Thyroid gland (tissue), 4 donors: ENCODE measurements around the gene CACNA1I. TPM values are rescaled to one million over a fixed set of nuclear protein-coding genes. Genes with fewer than 3 reads are reported as not detected.
"Not testable (repeated sequence)": the region's sequence is repeated elsewhere in the genome, so short reads cannot be mapped to it uniquely, and the experiment has no call there.

ENCODE experiments used
- DNase-seq, 2 donors: peaks; one replicate each; pipeline ENCODE4 v3.0.0-alpha.2; 2019
- H3K27ac ChIP-seq, 3 donors: fragments of 200-600 bp; sonication (generic); 1 replicate in 2 of 3; 2 replicates in 1 of 3; pipeline ENCODE4 v1.5.1; 2016 to 2019; ENCODE audit warnings: mild to moderate bottlenecking in 1 of 3, moderate library complexity in 1 of 3
- H3K27me3 ChIP-seq: fragments of 200-600 bp; sonication (generic); one replicate; pipeline ENCODE4 v1.5.1; 2019
- H3K36me3 ChIP-seq, 2 donors: fragments of 200-600 bp; sonication (generic); one replicate each; pipeline ENCODE4 v1.5.1; 2016 to 2019
- H3K4me1 ChIP-seq, 2 donors: fragments of 200-600 bp; sonication (generic); one replicate each; pipeline ENCODE4 v1.5.1; 2017 to 2019
- H3K4me3 ChIP-seq, 3 donors: fragments of 200-600 bp; sonication (generic); replicated peaks in 1 of 3; 1 replicate in 2 of 3; 2 replicates in 1 of 3; pipeline ENCODE4 v1.5.1; 2016; ENCODE audit warnings: mild to moderate bottlenecking in 1 of 3
- H3K9me3 ChIP-seq: fragments of 200-600 bp; sonication (generic); one replicate; pipeline ENCODE4 v1.5.1; 2017
- POLR2A ChIP-seq, 2 donors: fragments of 450-650 bp; IDR thresholded peaks; one replicate each; pipeline ENCODE4 v1.6.1; 2017; ENCODE audit warnings: antibody characterized with exemption in 2 of 2, mild to moderate bottlenecking in 2 of 2, moderate library complexity in 1 of 2
- WGBS, 2 donors: methylation state at CpG; one replicate each; pipeline ENCODE4 v1.1.5; 2017; 5-methylcytosine and 5-hydroxymethylcytosine counted together
- intact Hi-C: fragments of 100-400 bp; cut with DNase I; formaldehyde crosslinking; loops from one replicate; pipeline ENCODE4 v1.15.1; 2023
- total RNA-seq, 4 donors: library from RNA; depleted of rRNA; stranded (reverse); fragments of >200 nt; gene quantifications; one replicate each; pipeline ENCODE4 v1.2.3, GENCODE V29; 2016
- TF ChIP-seq, protein P1 (sequence below), 6 experiments: fragments of 200-600 bp in 3 of 6; fragments of 450-650 bp in 3 of 6; sonication (generic) in 3 of 6; IDR thresholded peaks; one replicate each; pipeline ENCODE4 v1.5.1; 2016 to 2019; ENCODE audit warnings: antibody characterized with exemption in 6 of 6, mild to moderate bottlenecking in 2 of 6, inconsistent platforms in 1 of 6, moderate library complexity in 1 of 6

CACNA1I gene
- total RNA-seq, 4 donors from 2014 or later = 3.7 to 10.7 (median 6.4) TPM

DNA sequence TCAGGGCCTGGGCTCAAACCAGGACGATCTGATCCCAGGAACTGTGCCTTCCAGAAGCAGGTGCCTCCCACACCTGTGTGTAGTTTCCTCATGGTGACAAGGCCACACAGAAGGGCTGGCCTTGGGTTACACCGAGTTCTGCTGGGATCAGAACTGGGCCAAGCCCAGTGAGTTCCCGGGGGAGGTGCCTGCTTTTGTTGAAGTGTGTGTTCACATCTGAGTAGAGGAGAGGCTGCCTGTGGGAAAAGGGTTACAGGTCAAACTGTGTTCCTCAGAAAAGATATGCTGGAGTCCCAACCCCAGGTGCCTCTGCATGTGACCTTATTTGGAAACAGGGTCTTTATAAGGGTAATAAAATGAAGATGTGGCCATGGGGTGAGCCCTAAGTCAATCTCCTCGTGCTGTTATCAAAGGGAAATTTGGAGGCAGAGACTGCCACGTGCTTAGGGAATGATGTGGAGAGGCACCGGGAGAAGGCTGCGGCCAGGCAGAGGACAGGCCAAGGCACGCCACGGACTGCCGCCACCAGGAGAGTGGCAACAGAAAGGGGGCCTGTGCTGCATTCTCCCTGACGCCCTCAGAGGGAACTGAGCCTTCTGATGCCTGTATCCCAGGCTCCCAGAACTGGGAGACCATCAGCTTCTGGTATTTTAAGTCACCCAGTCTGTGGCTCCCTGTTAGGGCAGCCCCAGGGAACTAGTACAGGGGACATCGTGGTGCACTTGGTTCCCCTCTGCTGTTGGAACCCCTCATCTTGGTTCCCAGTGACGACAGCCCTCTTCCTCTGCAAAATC lies 158.8 kb downstream of the CACNA1I start:
- H3K4me3 ChIP-seq = no peak overlapping the region
- H3K27me3 ChIP-seq = no peaks in the 10 kb centered on the region
- WGBS, 2 donors = 78 to 89% methylated on average over 12 of the region's 13 CpGs
- TF ChIP-seq POLR2A (IDR thresholded peaks at IDR 0.05) = no peak
- TF ChIP-seq, protein P1, sequence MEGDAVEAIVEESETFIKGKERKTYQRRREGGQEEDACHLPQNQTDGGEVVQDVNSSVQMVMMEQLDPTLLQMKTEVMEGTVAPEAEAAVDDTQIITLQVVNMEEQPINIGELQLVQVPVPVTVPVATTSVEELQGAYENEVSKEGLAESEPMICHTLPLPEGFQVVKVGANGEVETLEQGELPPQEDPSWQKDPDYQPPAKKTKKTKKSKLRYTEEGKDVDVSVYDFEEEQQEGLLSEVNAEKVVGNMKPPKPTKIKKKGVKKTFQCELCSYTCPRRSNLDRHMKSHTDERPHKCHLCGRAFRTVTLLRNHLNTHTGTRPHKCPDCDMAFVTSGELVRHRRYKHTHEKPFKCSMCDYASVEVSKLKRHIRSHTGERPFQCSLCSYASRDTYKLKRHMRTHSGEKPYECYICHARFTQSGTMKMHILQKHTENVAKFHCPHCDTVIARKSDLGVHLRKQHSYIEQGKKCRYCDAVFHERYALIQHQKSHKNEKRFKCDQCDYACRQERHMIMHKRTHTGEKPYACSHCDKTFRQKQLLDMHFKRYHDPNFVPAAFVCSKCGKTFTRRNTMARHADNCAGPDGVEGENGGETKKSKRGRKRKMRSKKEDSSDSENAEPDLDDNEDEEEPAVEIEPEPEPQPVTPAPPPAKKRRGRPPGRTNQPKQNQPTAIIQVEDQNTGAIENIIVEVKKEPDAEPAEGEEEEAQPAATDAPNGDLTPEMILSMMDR (IDR thresholded peaks at IDR 0.05) = no peak
- H3K36me3 ChIP-seq = no peaks in the 10 kb centered on the region
- no peak for DNase-seq
- H3K4me1 ChIP-seq = peaks cover 0 to 7% of the 10 kb centered on the region in 2 donors
- no peaks in the 10 kb centered on the region for H3K9me3 ChIP-seq
- intact Hi-C loops = no loop called here
- H3K27ac ChIP-seq = no peak overlapping the region

DNA sequence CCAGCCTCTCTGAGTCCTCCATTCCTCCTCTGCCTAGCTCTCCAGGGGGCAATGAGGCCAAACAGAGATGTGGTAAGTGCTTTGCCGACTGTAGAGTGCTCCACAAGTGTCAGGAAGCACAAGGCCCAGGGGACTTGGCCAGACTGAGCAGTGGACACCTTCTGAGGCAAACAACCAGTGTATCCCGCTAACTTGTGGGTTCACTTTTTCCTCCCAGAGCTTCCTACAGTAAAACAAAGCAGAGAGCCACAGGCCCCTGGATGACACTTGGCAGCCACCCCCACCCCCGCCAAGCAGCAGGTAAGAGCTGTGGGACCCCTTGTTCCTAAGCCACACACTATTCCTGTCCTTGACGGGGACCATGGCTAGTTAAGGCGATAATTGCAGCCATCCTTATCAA lies 160.9 kb downstream of the CACNA1I start:
- no peak overlapping the region for H3K4me3 ChIP-seq
- intact Hi-C loops = no loop called here
- no peaks in the 10 kb centered on the region for H3K27me3 ChIP-seq
- no peak for TF ChIP-seq POLR2A (IDR thresholded peaks at IDR 0.05)
- TF ChIP-seq, protein P1 (IDR thresholded peaks at IDR 0.05) = no peak
- no peaks in the 10 kb centered on the region for H3K36me3 ChIP-seq
- no peaks in the 10 kb centered on the region for H3K4me1 ChIP-seq
- 74 to 80% methylated on average over 4 to 5 of the region's 5 CpGs for WGBS, 2 donors
- H3K9me3 ChIP-seq = no peaks in the 10 kb centered on the region
- no peak for DNase-seq
- H3K27ac ChIP-seq = no peak overlapping the region

DNA sequence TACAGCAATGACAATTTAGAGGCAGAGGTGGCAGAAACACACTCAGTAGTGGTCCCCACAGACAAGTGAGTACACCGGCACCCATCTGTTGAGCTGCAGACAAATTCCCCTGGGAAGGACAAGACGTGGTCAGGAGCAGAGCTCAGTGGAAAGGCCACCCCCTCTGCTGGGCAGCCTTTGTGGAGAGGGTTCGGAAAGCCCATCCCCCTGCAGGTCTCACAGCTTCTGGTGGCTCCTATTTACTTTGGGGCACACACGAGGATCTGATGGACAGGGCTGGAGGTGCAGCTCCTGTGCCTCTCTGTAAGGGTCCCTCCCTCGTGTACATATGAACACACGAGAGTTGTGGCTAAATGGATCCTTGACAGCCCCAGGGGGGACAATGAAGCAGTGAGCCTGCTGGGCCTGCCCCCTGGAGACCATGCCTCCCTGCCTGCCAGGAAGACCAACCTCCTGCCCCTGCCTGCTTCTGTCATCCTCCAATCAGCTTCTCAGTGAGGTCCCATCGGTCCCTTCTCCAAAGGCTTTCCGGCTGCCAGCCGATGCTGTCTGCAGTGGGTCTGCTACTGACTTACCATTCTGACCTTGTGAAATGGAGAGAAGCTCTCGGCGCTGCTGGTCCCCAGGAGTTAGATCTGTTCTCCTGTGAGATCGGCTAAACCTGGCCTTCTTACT lies 161.5 kb downstream of the CACNA1I start:
- Histone ChIP-seq H3K9me3 (no peaks in the 10 kb centered on the region), H3K4me3 (no peak overlapping the region), H3K27me3 (no peaks in the 10 kb centered on the region), H3K4me1 (no peaks in the 10 kb centered on the region), H3K27ac (no peak overlapping the region), H3K36me3 (no peaks in the 10 kb centered on the region)
- WGBS, 2 donors = 66 to 74% methylated on average over 11 to 12 of the region's 12 CpGs
- DNase-seq = no peak
- TF ChIP-seq, protein P1 (IDR thresholded peaks at IDR 0.05) = no peak
- TF ChIP-seq POLR2A (IDR thresholded peaks at IDR 0.05) = no peak
- intact Hi-C loops = no loop called here

DNA sequence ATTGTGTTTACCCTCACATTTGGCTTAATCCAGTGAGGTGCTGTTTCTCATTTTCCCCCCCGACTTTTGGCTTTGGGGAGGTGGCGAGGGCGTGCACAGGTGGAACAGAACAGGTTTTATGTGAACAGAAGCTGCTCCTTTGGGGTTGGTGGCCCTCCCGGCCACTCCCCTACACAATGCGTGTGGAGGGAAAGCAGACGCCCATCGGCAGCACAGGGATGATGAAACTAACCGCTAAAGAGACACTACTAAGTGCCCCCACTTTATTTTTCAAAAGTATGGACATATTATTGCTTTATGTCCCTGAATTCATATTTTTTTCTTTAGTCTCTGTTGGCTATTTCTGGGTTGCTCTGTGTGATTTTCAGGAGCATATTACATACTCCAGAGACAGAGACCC lies 162.1 kb downstream of the CACNA1I start:
- no peaks in the 10 kb centered on the region for H3K4me1 ChIP-seq
- no peak for DNase-seq
- WGBS, 2 donors = 85 to 86% methylated on average over 8 of the region's 8 CpGs
- H3K27ac ChIP-seq = no peak overlapping the region
- H3K4me3 ChIP-seq = no peak overlapping the region
- no peaks in the 10 kb centered on the region for H3K27me3 ChIP-seq
- TF ChIP-seq POLR2A (IDR thresholded peaks at IDR 0.05) = no peak
- TF ChIP-seq, protein P1 (IDR thresholded peaks at IDR 0.05) = no peak
- no peaks in the 10 kb centered on the region for H3K9me3 ChIP-seq
- intact Hi-C loops = no loop called here
- H3K36me3 ChIP-seq = no peaks in the 10 kb centered on the region

DNA sequence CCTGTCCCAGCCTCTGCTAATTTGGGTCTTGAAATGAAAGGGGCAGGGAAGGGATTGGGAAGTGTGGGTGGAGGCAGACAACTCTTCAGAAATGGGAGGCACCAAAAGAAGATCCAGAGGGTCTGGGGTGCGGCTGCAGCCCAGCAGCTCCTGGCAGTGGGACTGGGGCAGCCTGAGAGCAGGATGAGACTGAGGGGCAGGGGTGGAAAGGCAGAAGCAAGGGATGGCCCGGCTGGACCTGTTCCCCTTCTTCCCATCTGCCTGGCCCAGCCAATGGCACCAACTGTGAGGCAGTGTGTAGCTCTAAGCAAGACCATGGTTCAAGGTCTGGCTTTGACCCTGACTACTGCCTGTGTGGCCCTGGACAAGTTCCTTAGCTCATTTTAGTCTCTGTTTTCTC lies 162.6 kb downstream of the CACNA1I start:
- Histone ChIP-seq H3K4me1 (no peaks in the 10 kb centered on the region), H3K4me3 (no peak overlapping the region), H3K36me3 (no peaks in the 10 kb centered on the region), H3K9me3 (no peaks in the 10 kb centered on the region), H3K27me3 (no peaks in the 10 kb centered on the region), H3K27ac (no peak overlapping the region)
- DNase-seq = no peak
- intact Hi-C loops = no loop called here
- 77 to 89% methylated on average over 2 of the region's 2 CpGs for WGBS, 2 donors
- TF ChIP-seq POLR2A (IDR thresholded peaks at IDR 0.05) = no peak
- TF ChIP-seq, protein P1 (IDR thresholded peaks at IDR 0.05) = no peak

DNA sequence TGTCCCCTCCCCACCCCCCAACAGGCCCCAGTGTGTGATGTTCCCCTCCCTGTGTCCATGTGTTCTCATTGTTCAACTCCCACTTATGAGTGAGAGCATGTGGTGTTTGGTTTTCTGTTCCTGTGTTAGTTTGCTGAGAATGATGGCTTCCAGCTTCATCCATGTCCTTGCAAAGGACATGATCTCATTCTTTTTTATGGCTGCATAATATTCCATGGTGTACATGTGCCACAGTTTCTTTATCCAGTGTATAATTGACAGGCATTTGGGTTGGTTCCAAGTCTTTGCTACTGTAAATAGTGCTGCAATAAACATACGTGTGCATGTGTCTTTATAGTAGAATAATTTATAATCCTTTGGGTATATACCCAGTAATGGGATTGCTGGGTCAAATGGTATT lies 163.5 kb downstream of the CACNA1I start:
- 83 to 100% methylated on average over 1 of the region's 1 CpG for WGBS, 2 donors
- H3K4me3 ChIP-seq, intact Hi-C loops, DNase-seq, H3K36me3 ChIP-seq, H3K27me3 ChIP-seq, H3K27ac ChIP-seq, H3K4me1 ChIP-seq, H3K9me3 ChIP-seq: not testable (repeated sequence)
